Right ventricle myocardium inferior (tissue), 1 donor: ENCODE measurements around the gene TYMP. TPM values are rescaled to one million over a fixed set of nuclear protein-coding genes. Genes with fewer than 3 reads are reported as not detected.

ENCODE experiments used
- ATAC-seq: fragments of 200-7000 bp; cut with Tn5 transposase; one replicate; pipeline ENCODE4 v1.9.1; 2020; ENCODE audit warnings: mild to moderate bottlenecking, moderate library complexity
- DNase-seq: peaks from one replicate; pipeline ENCODE4 v3.0.0; 2021; ENCODE audit errors: missing footprints
- intact Hi-C: fragments of 100-400 bp; cut with DNase I; formaldehyde crosslinking; loops from one replicate; pipeline ENCODE4 v1.11.0; 2022
- long read RNA-seq: library from polyadenylated mRNA; unstranded; transcript quantifications from one replicate; pipeline ENCODE4 v2.0.0, GENCODE V29; 2021
- total RNA-seq: library from RNA; stranded (reverse); fragmentation: NEBNext Ultra II Directional; extraction: Animal tissue kit (Norgen Biotek cat#: 25700); gene quantifications from one replicate; pipeline ENCODE4 v1.2.1, GENCODE V29; 2021
- donor health status: DM: no; HTN: yes; CAD: no; lungs with severe emphysema.

The TYMP gene
- total RNA-seq = 15.5 TPM
- long read RNA-seq, transcript TYMP-201 (10 exons, 1,630 nt) = major isoform, 14 of 41 reads
- long read RNA-seq, partial matches to known transcripts = 4 of 41 reads
- long read RNA-seq, other reads (novel, unspliced or antisense) = 16 of 41 reads

DNA sequence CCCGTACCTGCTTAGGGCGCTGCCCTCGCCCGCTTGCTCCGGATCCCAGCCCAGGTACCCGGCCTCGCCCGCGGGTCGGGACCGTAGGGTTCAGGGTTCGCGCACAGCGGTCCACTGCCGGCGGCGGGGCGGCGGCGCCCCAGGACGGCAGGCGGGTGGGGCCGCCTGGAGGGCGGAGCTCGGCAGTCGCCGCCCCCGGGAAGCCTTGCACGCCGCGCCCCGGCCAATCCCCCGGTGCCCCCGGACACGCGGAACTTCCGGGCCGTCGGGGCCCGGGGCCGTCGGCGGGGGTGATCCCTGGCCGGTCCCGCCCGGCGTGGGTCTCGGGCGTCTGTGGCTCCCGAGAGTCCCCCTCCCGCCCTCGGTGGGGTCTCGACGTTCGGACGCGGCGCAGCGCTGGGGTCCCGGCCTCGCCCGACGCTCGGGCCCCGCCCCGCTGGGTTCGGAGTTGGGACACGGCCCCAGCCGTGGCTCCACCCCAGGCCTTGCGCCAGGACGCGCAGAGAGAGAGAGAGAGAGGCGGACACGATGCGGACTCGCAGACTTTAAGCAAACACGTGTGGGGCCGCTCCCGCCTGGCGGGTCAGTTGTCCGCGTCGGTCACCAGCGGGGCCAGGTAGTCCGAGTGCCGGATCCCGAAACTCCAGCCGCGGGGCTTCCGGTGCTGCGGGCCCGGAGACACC lies at the start of gene TYMP:
Gene TYMP (minus strand): TSS at position 116 of the 683 bp plus-strand sequence. CDS start 303 bp downstream, outside the sequence.
- ATAC-seq = peak; percentile 55
- intact Hi-C loops = loop anchor here (5.0 kb wide), 1 partner anchor 92 kb away; no protein-coding TSS in a partner anchor

GRCh38 chr22:50578776-50579310 lies 49.0 kb upstream of the TYMP start:
- no peak for DNase-seq
- no peak for ATAC-seq
- intact Hi-C loops = loop anchor here (1.0 kb wide), 1 partner anchor 16 kb away; no protein-coding TSS in a partner anchor

More for the DNA sequence above, at the start of gene TYMP:
- peak; percentile 96 for DNase-seq

DNA sequence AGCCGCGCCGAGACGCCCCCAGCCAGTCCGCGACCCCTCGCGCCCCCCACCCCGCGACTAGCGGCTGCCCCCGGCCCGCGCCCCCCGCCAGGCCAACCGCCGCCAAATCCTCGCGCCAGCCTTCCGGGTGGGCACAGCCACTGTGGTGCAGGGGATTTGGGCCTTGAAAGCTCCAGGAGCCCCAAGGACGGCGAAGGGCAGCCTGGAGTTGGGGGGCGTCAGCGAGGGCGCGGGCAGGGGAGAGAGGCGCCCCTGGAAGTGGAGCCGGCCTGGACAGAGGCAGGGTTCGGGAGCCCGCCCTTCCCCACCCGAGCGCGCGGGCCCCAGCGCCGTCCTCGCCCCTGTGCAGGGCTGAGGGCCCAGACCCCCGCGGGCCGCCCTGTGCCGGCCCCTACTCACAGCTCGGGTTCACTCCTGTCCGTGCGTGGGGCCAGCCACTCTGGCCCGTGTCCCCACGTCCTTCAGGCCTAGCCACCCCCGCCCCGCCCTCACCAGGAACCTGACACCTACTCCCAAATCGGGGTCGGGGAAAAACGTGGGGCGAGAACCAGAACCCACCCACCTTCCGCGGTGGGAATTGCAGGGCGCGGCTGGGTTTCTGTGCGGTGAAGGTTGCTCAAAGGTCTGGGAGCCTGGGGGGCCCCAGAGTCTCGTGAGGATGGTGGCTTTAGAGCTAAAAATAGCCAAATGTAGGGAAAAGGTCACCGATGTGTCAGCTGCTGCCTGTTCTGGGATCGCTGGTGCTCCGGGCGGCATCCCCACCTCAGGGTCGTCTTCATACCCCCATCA lies 48.4 kb upstream of the TYMP start, which contains the start of gene CPT1B:
Gene CPT1B (minus strand): TSS at position 441 of the 789 bp plus-strand sequence. CDS start 512 bp downstream, outside the sequence.
- peak; percentile 29 for ATAC-seq
- intact Hi-C loops = loop anchor here (1.0 to 2.0 kb wide), 2 partner anchors 15 to 43 kb away; no protein-coding TSS in a partner anchor
- DNase-seq = no peak

GRCh38 chr22:50577697-50577986 lies 47.8 kb upstream of the TYMP start:
- ATAC-seq = no peak
- DNase-seq = no peak
- intact Hi-C loops = loop anchor here (2.0 kb wide), 1 partner anchor 43 kb away; no protein-coding TSS in a partner anchor

GRCh38 chr22:50576806-50577696 lies 47.2 kb upstream of the TYMP start:
- ATAC-seq = no peak
- intact Hi-C loops = loop anchor here (2.0 kb wide), 1 partner anchor 44 kb away; no protein-coding TSS in a partner anchor
- no peak for DNase-seq

GRCh38 chr22:50576070-50576469 lies 46.3 kb upstream of the TYMP start:
- no peak for ATAC-seq
- DNase-seq = no peak

GRCh38 chr22:50575426-50575941 lies 45.7 kb upstream of the TYMP start:
- DNase-seq (no peak), ATAC-seq (no peak)
- intact Hi-C loops = no loop called here

More at GRCh38 chr22:50576070-50576469, 46.3 kb upstream of the TYMP start:
- intact Hi-C loops = loop anchor here (2.0 kb wide), 1 partner anchor 45 kb away; no protein-coding TSS in a partner anchor

GRCh38 chr22:50574383-50574755 lies 44.6 kb upstream of the TYMP start:
- no peak for ATAC-seq
- intact Hi-C loops = no loop called here
- no peak for DNase-seq

DNA sequence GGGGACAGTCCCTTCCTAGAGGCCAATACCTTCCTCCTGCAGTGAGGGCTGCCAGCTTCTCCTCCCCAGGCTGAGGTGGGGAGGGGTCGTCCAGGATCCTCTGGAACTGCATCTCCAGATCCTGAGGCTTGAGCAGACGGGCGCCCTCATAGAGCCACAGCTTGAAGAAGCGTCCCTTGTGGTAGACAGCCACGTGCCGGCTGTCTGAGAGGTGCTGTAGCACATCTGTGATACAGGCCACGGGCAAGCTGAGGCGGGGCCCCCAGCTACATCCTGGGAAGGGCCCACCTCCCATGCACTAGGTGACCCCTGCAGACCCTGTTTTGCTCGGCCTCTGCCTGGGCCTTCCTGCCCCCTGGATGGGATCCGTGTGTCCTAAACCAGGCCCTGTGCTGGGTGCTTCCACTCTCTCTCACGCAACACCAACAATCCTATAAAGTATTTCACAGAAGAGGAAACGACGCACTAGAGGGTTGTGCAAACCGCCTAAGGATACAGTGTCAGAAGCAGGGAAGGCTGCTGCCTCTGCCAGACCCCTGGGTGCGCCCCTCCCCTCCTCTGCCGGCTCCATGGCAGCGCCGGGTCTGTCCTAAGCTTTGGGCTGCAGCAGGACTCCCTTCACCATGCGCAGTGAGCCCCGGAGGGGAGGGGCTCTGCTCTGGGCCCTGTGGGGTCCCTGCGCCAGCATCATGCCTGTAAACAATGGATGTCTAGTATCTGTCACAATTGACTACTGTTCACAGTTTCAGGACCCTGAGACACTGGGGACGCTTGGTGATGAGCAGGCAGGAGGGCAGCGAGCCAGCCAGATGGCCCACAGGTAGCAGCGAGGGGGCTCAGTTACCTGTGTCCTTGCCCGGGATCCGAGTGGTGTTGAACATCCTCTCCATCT lies 43.9 kb upstream of the TYMP start:
- DNase-seq = no peak
- intact Hi-C loops = no loop called here
- ATAC-seq = no peak

- intact Hi-C loops = no loop called here
- ATAC-seq = no peak
- DNase-seq = no peak
These were observed 43.2 kb upstream of the TYMP start for GRCh38 chr22:50572965-50573364.

- DNase-seq (no peak), ATAC-seq (no peak)
- intact Hi-C loops = no loop called here
These were observed 41.7 kb upstream of the TYMP start for GRCh38 chr22:50571264-50572175.

DNA sequence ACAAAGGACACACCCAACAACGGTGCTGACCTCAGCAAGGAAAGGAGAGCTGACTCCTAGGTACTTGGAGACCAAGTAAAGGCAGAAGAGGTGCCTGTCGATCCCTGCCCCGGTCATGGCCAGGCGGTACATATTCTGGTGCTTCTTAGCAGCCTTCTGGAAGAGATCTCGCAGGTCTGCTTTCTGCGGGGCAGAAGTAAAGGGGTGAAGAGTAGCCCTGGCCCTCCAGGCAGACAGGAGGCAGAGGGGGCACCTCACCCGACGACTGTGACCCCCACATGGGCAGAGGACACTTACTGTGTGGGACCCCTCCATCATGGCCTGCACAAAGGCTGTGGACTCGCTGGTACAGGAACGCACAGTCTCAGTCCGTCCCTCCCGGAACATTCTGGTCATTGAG lies 41.0 kb upstream of the TYMP start:
- ATAC-seq (no peak), DNase-seq (no peak)
- intact Hi-C loops = no loop called here

- intact Hi-C loops = no loop called here
- no peak for ATAC-seq
- DNase-seq = no peak
These were observed 40.2 kb upstream of the TYMP start for GRCh38 chr22:50569896-50570535.

GRCh38 chr22:50569041-50569459 lies 39.2 kb upstream of the TYMP start:
- no peak for DNase-seq
- no peak for ATAC-seq
- intact Hi-C loops = no loop called here

GRCh38 chr22:50568626-50569025 lies 38.8 kb upstream of the TYMP start:
- intact Hi-C loops = no loop called here
- ATAC-seq = no peak
- no peak for DNase-seq
